Testis (tissue), 2 donors: ENCODE measurements around the gene ARHGEF37.

Experiments used
- CTCF ChIP-seq, 3 experiments: fragments of 450-650 bp in 2 of 3; fragments of 200-600 bp in 1 of 3; sonication (generic) in 1 of 3; IDR thresholded peaks; one replicate each; pipeline ENCODE4 v1.5.1; 2016 to 2019; ENCODE audit warnings: antibody characterized with exemption in 3 of 3, mild to moderate bottlenecking in 2 of 3, moderate library complexity in 1 of 3
- POLR2A ChIP-seq: fragments of 450-650 bp; IDR thresholded peaks from one replicate; pipeline ENCODE4 v1.6.1; 2017; ENCODE audit warnings: antibody characterized with exemption, mild to moderate bottlenecking, moderate library complexity

- TF ChIP-seq CTCF (IDR thresholded peaks at IDR 0.05) (no peak), POLR2A (no peak)
Observed at GRCh38 chr5:149583394-149583793, 2.1 kb downstream of the ARHGEF37 start.
